Esophagus muscularis mucosa (tissue), 3 donors: ENCODE results near the gene ANKRD44.

Experiments
- POLR2A ChIP-seq: fragments of 450-650 bp; IDR thresholded peaks from one replicate; pipeline ENCODE4 v1.6.1; 2017; ENCODE audit warnings: antibody characterized with exemption, moderate library complexity, mild to moderate bottlenecking, low read depth
- TF ChIP-seq, protein P1 (sequence below), 3 experiments: fragments of 200-600 bp in 2 of 3; fragments of 450-650 bp in 1 of 3; sonication (generic) in 2 of 3; IDR thresholded peaks; one replicate each; pipeline ENCODE4 v1.5.1; 2017 to 2019; ENCODE audit warnings: antibody characterized with exemption in 3 of 3, mild to moderate bottlenecking in 2 of 3, moderate library complexity in 1 of 3

DNA sequence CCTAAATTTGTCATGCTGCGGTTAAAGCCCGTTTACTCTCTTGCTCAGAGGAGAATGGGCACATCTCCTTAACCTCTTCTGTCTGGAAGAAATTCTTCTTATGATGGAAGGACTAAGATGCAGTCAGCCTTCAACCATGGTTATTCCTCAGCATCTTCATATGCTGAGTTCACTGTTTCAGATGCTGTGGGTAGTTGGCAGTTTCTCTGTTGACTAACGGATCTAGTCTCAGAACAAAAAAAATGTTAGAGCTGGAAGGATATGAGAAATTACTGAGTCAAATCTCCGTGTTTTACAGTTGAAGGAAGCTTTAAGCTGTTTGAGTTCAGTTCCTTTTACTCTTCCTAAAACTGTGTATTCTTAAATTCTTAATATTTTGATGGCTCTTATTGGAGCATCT lies 340.5 kb downstream of the ANKRD44 start:
- no peak for TF ChIP-seq POLR2A
- TF ChIP-seq, protein P1, sequence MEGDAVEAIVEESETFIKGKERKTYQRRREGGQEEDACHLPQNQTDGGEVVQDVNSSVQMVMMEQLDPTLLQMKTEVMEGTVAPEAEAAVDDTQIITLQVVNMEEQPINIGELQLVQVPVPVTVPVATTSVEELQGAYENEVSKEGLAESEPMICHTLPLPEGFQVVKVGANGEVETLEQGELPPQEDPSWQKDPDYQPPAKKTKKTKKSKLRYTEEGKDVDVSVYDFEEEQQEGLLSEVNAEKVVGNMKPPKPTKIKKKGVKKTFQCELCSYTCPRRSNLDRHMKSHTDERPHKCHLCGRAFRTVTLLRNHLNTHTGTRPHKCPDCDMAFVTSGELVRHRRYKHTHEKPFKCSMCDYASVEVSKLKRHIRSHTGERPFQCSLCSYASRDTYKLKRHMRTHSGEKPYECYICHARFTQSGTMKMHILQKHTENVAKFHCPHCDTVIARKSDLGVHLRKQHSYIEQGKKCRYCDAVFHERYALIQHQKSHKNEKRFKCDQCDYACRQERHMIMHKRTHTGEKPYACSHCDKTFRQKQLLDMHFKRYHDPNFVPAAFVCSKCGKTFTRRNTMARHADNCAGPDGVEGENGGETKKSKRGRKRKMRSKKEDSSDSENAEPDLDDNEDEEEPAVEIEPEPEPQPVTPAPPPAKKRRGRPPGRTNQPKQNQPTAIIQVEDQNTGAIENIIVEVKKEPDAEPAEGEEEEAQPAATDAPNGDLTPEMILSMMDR (IDR thresholded peaks at IDR 0.05): no peak
